Gastrocnemius medialis (tissue), 4 donors: ENCODE measurements around the gene CAVIN2. TPM values are rescaled to one million over a fixed set of nuclear protein-coding genes. Genes with fewer than 3 reads are reported as not detected.
A peak's percentile ranks its signal among the peaks of the same experiment; 100 is the strongest.

Source experiments
- ATAC-seq, 2 donors: fragments of 150-250 bp; one replicate each; pipeline ENCODE4 v1.9.1; 2016
- DNase-seq, 2 donors: peaks; one replicate each; pipeline ENCODE4 v3.0.0-alpha.2; 2019
- H3K27ac ChIP-seq, 4 donors: fragments of 200-600 bp; sonication (generic); 1 replicate in 1 of 4; 2 replicates in 3 of 4; pipeline ENCODE4 v1.5.1; 2016 to 2018; ENCODE audit warnings: mild to moderate bottlenecking in 2 of 4, moderate library complexity in 1 of 4
- H3K27me3 ChIP-seq, 3 donors: fragments of 200-600 bp; sonication (generic) in 2 of 3; 1 replicate in 1 of 3; 2 replicates in 2 of 3; pipeline versions ENCODE4 v1.5.1 to v1.6.0; 2016 to 2019; ENCODE audit warnings: mild to moderate bottlenecking in 1 of 3, moderate library complexity in 1 of 3
- H3K36me3 ChIP-seq, 2 donors: fragments of 200-600 bp; sonication (generic) in 1 of 2; one replicate each; pipeline ENCODE4 v1.5.1; 2017 to 2018
- H3K4me1 ChIP-seq, 2 donors: fragments of 200-600 bp; sonication (generic) in 1 of 2; one replicate each; pipeline ENCODE4 v1.5.1; 2016 to 2017; ENCODE audit warnings: mild to moderate bottlenecking in 2 of 2
- H3K4me3 ChIP-seq, 4 donors: fragments of 200-600 bp; sonication (generic) in 3 of 4; 1 replicate in 1 of 4; 2 replicates in 3 of 4; pipeline ENCODE4 v1.5.1; 2016 to 2019; ENCODE audit warnings: mild to moderate bottlenecking in 2 of 4
- H3K9me3 ChIP-seq, 3 donors: fragments of 200-600 bp; sonication (generic) in 2 of 3; 1 replicate in 1 of 3; 2 replicates in 2 of 3; pipeline ENCODE4 v1.5.1; 2016 to 2019
- CTCF ChIP-seq, 5 experiments: fragments of 450-650 bp in 3 of 5; fragments of 200-600 bp in 2 of 5; sonication (generic) in 2 of 5; IDR thresholded peaks in 4 of 5; conservative IDR thresholded peaks in 1 of 5; 1 replicate in 4 of 5; 2 replicates in 1 of 5; pipeline ENCODE4 v1.5.1; 2016 to 2019; ENCODE audit warnings: antibody characterized with exemption in 5 of 5, mild to moderate bottlenecking in 3 of 5, moderate library complexity in 3 of 5
- POLR2A ChIP-seq, 2 donors: fragments of 450-650 bp; IDR thresholded peaks; one replicate each; pipeline ENCODE4 v1.6.1; 2017; ENCODE audit warnings: antibody characterized with exemption in 2 of 2, mild to moderate bottlenecking in 2 of 2, moderate library complexity in 2 of 2
- in situ Hi-C, 4 donors: fragments of 200-750 bp; cut with MboI; loops; one replicate each; pipeline versions ENCODE4 v1.15.0 to v1.8.0; 2017; ENCODE audit warnings: low sequenced_read_pairs in 4 of 4
- intact Hi-C: fragments of 100-400 bp; cut with DNase I; formaldehyde crosslinking; loops from one replicate; pipeline ENCODE4 v1.15.1; 2023; ENCODE audit warnings: low total_unique reads
- total RNA-seq, 4 donors: library from RNA; depleted of rRNA; stranded (reverse); fragments of >200 nt; gene quantifications; one replicate each; pipeline versions ENCODE4 v1.1.0 to v1.2.3, GENCODE V29; 2016

Gene CAVIN2
- total RNA-seq, 4 donors from 2014 or later = 15.1 to 35.4 (median 31.1) TPM

DNA sequence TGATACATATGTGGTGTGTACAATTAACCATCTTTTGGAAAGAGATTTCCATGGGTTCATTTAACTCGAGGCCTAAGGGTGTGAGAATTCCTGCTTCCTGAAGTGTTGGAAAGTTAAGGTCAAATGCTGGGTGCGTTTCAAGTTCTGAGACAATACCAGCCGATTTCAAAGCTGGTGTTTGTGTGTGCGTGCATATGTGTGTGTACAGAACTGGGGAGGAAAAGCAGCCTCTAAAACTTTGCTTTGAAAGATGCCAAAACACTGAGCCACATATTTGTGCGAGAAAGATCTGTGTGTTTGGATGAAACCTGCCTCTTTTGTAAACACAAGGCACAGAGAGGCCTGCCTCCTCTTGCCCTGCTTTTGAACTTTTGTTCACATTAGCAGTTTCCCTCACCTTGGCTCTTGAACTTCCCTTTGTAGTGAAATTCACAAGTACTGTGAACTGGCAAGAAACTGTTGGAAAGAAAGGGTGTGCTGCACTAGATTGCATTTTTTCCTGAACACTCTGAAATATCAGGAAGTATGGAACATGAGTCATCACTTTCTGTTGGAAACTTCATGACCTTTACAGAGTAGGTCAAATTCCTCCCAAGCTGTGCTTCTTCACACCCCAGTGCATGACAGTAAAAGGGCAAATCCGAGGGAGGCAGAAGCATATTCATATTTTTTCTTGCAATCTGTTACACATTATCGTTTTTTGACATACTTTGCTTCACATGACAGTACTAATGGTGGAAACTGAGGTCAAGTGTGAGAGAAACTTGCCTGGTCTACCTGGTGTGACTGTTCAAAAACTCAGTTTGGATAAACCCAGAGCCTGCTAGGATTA, 20.0 kb upstream of the CAVIN2 start:
- Histone ChIP-seq H3K4me3 (no peak overlapping the region), H3K9me3 (no peaks in the 10 kb centered on the region), H3K4me1 (peaks cover 0 to 28% of the 10 kb centered on the region in 2 donors), H3K36me3 (no peaks in the 10 kb centered on the region), H3K27ac (peak overlapping the region; percentile 62 to 75 (median 66)), H3K27me3 (no peaks in the 10 kb centered on the region)
- peak; percentile 81 to 86 for ATAC-seq
- intact Hi-C loops (no loop called here), in situ Hi-C loops (no loop called here)
- TF ChIP-seq POLR2A (IDR thresholded peaks at IDR 0.05) (no peak), CTCF (IDR thresholded peaks at IDR 0.05 in 4 of 5, conservative IDR thresholded peaks at IDR 0.05 in 1 of 5) (no peak)
- no peak for DNase-seq

DNA sequence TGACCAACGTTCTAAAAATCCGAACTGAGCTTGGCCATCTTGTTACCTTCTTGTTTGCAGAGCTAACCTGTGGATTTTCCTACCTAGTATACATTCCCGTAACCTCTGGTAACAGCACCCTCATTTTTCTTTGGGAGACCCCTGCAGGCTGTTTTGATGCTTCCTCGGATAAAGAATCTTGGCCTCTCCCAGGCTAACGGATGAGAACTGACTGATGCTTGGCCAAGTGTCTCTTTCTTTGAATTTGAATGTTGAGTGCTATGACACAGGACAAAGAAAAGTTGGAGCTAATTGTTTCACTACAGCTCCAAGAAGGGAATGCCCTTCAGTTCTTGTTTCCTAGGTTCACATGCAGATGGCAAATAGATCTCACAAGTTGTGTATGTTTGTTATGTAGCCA, 19.3 kb upstream of the CAVIN2 start:
- intact Hi-C loops (no loop called here), in situ Hi-C loops (no loop called here)
- no peaks in the 10 kb centered on the region for H3K36me3 ChIP-seq
- H3K4me1 ChIP-seq = peaks cover 0 to 28% of the 10 kb centered on the region in 2 donors
- peak overlapping the region; percentile 62 to 75 (median 66) for H3K27ac ChIP-seq
- H3K4me3 ChIP-seq = no peak overlapping the region
- TF ChIP-seq CTCF (IDR thresholded peaks at IDR 0.05 in 4 of 5, conservative IDR thresholded peaks at IDR 0.05 in 1 of 5) = no peak
- TF ChIP-seq POLR2A (IDR thresholded peaks at IDR 0.05) = no peak
- no peak for ATAC-seq
- H3K9me3 ChIP-seq = no peaks in the 10 kb centered on the region
- H3K27me3 ChIP-seq = no peaks in the 10 kb centered on the region
- no peak for DNase-seq

- in situ Hi-C loops = no loop called here
- no peak for DNase-seq
- H3K9me3 ChIP-seq = peaks cover 0 to 2% (median 0%) of the 10 kb centered on the region in 3 donors
- no peak for ATAC-seq
- peak overlapping the region; percentile 23 to 75 (median 64) for H3K27ac ChIP-seq
- intact Hi-C loops = no loop called here
- TF ChIP-seq POLR2A (IDR thresholded peaks at IDR 0.05) = no peak
- TF ChIP-seq CTCF (IDR thresholded peaks at IDR 0.05 in 4 of 5, conservative IDR thresholded peaks at IDR 0.05 in 1 of 5) = no peak
- H3K4me1 ChIP-seq = peaks cover 0 to 28% of the 10 kb centered on the region in 2 donors
- no peaks in the 10 kb centered on the region for H3K27me3 ChIP-seq
- no peaks in the 10 kb centered on the region for H3K36me3 ChIP-seq
- H3K4me3 ChIP-seq = no peak overlapping the region
Measured at GRCh38 chr2:191864628-191865374, 17.9 kb upstream of the CAVIN2 start.

DNA sequence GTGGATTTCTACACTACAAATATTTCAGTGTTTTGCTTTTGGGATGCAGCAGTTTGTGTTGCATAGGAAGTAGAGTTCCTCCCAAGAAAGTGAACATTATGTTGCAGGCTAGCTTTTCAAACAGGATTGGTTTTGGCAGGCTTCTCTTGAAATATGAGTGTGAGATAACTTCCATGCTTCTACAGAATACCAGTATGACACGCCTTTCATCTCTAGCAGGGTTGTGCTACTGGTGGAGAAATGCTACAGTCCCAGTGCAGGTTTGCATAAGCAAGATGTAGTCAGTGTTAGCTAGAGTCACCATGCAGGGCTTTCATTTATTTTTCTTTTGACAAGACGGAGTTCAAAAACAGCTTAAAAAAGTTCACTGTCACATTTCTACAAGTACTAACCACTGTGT, 17.1 kb upstream of the CAVIN2 start:
- TF ChIP-seq CTCF (IDR thresholded peaks at IDR 0.05 in 4 of 5, conservative IDR thresholded peaks at IDR 0.05 in 1 of 5) (no peak), POLR2A (IDR thresholded peaks at IDR 0.05) (no peak)
- Histone ChIP-seq H3K36me3 (no peaks in the 10 kb centered on the region), H3K4me3 (no peak overlapping the region), H3K9me3 (peaks cover 0 to 3% (median 0%) of the 10 kb centered on the region in 3 donors), H3K27me3 (no peaks in the 10 kb centered on the region), H3K27ac (peak overlapping the region in 1 of 4 donors; percentile 75), H3K4me1 (peaks cover 0 to 28% of the 10 kb centered on the region in 2 donors)
- in situ Hi-C loops (no loop called here), intact Hi-C loops (no loop called here)
- no peak for ATAC-seq
- no peak for DNase-seq
